Endothelial cell of umbilical vein (primary cell): ENCODE data around the gene ZDHHC9. TPM values are rescaled to one million over a fixed set of nuclear protein-coding genes. Genes with fewer than 3 reads are reported as not detected.

Experiments
- BruUV-seq: library from RNA; stranded (reverse); fragments of 400-500 nt; replicated peaks from 2 replicates; lab custom pipeline; 2021; lab: Mats Ljungman, UMichigan
- CTCF ChIA-PET: fragments of 300-600, 350-600 bp; sonication (Branson Sonifier 250); formaldehyde crosslinking; loops from one replicate; lab custom pipeline; 2021; ENCODE audit warnings: antibody characterized with exemption, inconsistent platforms; lab: Charles Lee
- POLR2A ChIA-PET: fragments of 300-600, 350-600 bp; sonication (Branson Sonifier 250); formaldehyde crosslinking; loops from one replicate; lab custom pipeline; 2021; ENCODE audit warnings: antibody characterized with exemption, inconsistent platforms; lab: Charles Lee
- DNase-seq: peaks from one replicate; pipeline ENCODE4 v3.0.0-alpha.2; 2011; ENCODE audit warnings: low read depth, low spot score
- FAIRE-seq: peaks from 2 replicates; lab custom pipeline; 2011; peaks lifted over from hg19 to GRCh38; lab: Jason Lieb, UNC
- H2AFZ ChIP-seq: 2 replicates; pipeline ENCODE4 v1.6.0; 2012; ENCODE audit warnings: low read depth, low read length, control low read depth, inconsistent platforms
- H3K27ac ChIP-seq: 2 replicates; pipeline ENCODE4 v1.5.1; 2011; ENCODE audit warnings: low read depth, mild to moderate bottlenecking, control low read depth, low read length, moderate library complexity; ENCODE audit not compliant: insufficient read depth
- H3K27me3 ChIP-seq, 2 experiments: 2 replicates each; pipeline versions ENCODE4 v1.6.0 to v1.6.1; 2011; ENCODE audit warnings: low read length in 2 of 2, mixed read lengths in 1 of 2; ENCODE audit not compliant: control insufficient read depth in 2 of 2, insufficient read depth in 2 of 2
- H3K36me3 ChIP-seq, 2 experiments: 2 replicates in 1 of 2; 3 replicates in 1 of 2; pipeline ENCODE4 v1.5.1; 2011; ENCODE audit warnings: low read length in 2 of 2, mild to moderate bottlenecking in 1 of 2, moderate library complexity in 1 of 2; ENCODE audit not compliant: control insufficient read depth in 2 of 2, insufficient read depth in 2 of 2; ENCODE audit errors: extremely low read depth in 1 of 2
- H3K4me1 ChIP-seq: 3 replicates; pipeline ENCODE4 v1.5.1; 2011; ENCODE audit warnings: mild to moderate bottlenecking, low read length; ENCODE audit not compliant: control insufficient read depth, insufficient read depth; ENCODE audit errors: extremely low read depth
- H3K4me2 ChIP-seq: 2 replicates; pipeline ENCODE4 v1.6.1; 2011; ENCODE audit warnings: low read length, control low read depth, mixed read lengths; ENCODE audit not compliant: insufficient read depth
- H3K4me3 ChIP-seq, 3 experiments: fragments of 200-600 bp in 1 of 3; sonication (generic), shearing (Covaris generic) in 1 of 3; replicated peaks in 1 of 3; 2 replicates each; pipeline ENCODE4 v1.5.1; 2011 to 2016; ENCODE audit warnings: control low read depth in 3 of 3, low read length in 3 of 3, mild to moderate bottlenecking in 2 of 3, inconsistent platforms in 1 of 3, low read depth in 1 of 3, moderate library complexity in 1 of 3; ENCODE audit not compliant: insufficient read depth in 1 of 3
- H3K79me2 ChIP-seq: 2 replicates; pipeline ENCODE4 v1.6.0; 2012; ENCODE audit warnings: low read length, inconsistent platforms; ENCODE audit not compliant: control insufficient read depth, insufficient read depth
- H3K9ac ChIP-seq: replicated peaks from 2 replicates; pipeline ENCODE3; 2011; ENCODE audit warnings: low read length, control low read depth; ENCODE audit not compliant: insufficient read depth; ENCODE audit errors: extremely low read depth
- H3K9me1 ChIP-seq: replicated peaks from 3 replicates; pipeline ENCODE4 v1.6.0; 2011; ENCODE audit warnings: mild to moderate bottlenecking, low read length; ENCODE audit not compliant: control insufficient read depth, insufficient read depth; ENCODE audit errors: extremely low read depth
- H3K9me3 ChIP-seq: replicated peaks from 2 replicates; pipeline ENCODE4 v1.5.1; 2012; ENCODE audit warnings: low read length, inconsistent platforms; ENCODE audit not compliant: control insufficient read depth, insufficient read depth
- H4K20me1 ChIP-seq: replicated peaks from 2 replicates; pipeline ENCODE3; 2011; ENCODE audit warnings: mild to moderate bottlenecking, low read length; ENCODE audit not compliant: control insufficient read depth, insufficient read depth; ENCODE audit errors: extremely low read depth
- EZH2 ChIP-seq: IDR thresholded peaks from 2 replicates; pipeline ENCODE4 v1.6.1; 2012; ENCODE audit warnings: borderline replicate concordance, low read depth, mild to moderate bottlenecking, moderate library complexity, low read length, inconsistent platforms; ENCODE audit not compliant: severe bottlenecking
- FOS ChIP-seq: IDR thresholded peaks from 2 replicates; pipeline ENCODE4 v1.6.1; 2011; ENCODE audit warnings: mild to moderate bottlenecking, low read length, moderate library complexity, borderline replicate concordance; ENCODE audit not compliant: insufficient read depth
- GATA2 ChIP-seq: IDR thresholded peaks from 2 replicates; pipeline ENCODE4 v1.7.0; 2011; ENCODE audit warnings: low read depth, mild to moderate bottlenecking, moderate library complexity, mixed read lengths, low read length; ENCODE audit not compliant: insufficient read length, insufficient read depth
- JUN ChIP-seq: IDR thresholded peaks from 2 replicates; pipeline ENCODE4 v1.6.1; 2011; ENCODE audit warnings: borderline replicate concordance, low read depth; ENCODE audit not compliant: insufficient read length, insufficient read depth
- MYC ChIP-seq: IDR thresholded peaks from one replicate; pipeline ENCODE4 v1.6.1; 2011; ENCODE audit warnings: mild to moderate bottlenecking, low read depth, low read length
- POLR2A ChIP-seq: IDR thresholded peaks from 2 replicates; pipeline ENCODE4 v1.6.1; 2012; ENCODE audit warnings: low read depth, mild to moderate bottlenecking, control low read depth, low read length
- POLR2AphosphoS5 ChIP-seq: IDR thresholded peaks from 2 replicates; pipeline ENCODE4 v1.6.1; 2012; ENCODE audit warnings: low read depth, mild to moderate bottlenecking, control low read depth, low read length, moderate library complexity; ENCODE audit not compliant: insufficient read depth
- dilution Hi-C: fragments of 300-500 bp; cut with MboI; formaldehyde crosslinking; loops from one replicate; pipeline ENCODE4 v1.15.0; 2019; ENCODE audit warnings: low sequenced_read_pairs; ENCODE audit not compliant: extremely low pct_ligation_motif_present
- intact Hi-C: fragments of 100-400 bp; cut with micrococcal nuclease; formaldehyde crosslinking; loops from one replicate; pipeline ENCODE4 v1.10.0; 2022
- polyA plus RNA-seq, 4 experiments: library from polyadenylated mRNA; depleted of rRNA in 3 of 4; stranded (reverse) in 3 of 4; unstranded in 1 of 4; fragments of >200 nt; gene quantifications; 2 replicates each; pipeline versions ENCODE4 v1.2.1 to v1.2.3, GENCODE V29; 2011 to 2012; ENCODE audit warnings: missing spikeins in 1 of 4
- total RNA-seq: library from RNA; stranded (reverse); gene quantifications from 2 replicates; pipeline ENCODE4 v1.2.3, GENCODE V29; 2021
- TF ChIP-seq, protein P1 (sequence below): IDR thresholded peaks from 2 replicates; pipeline ENCODE4 v1.6.1; 2011; ENCODE audit not compliant: insufficient read depth, insufficient read length
- TF ChIP-seq, protein P2 (sequence below), 2 donors: IDR thresholded peaks; 1 replicate in 1 of 2; 2 replicates in 1 of 2; pipeline ENCODE4 v1.5.1; 2011; ENCODE audit warnings: low read length in 2 of 2, mild to moderate bottlenecking in 2 of 2, moderate library complexity in 2 of 2, control low read depth in 1 of 2, inconsistent platforms in 1 of 2, low read depth in 1 of 2; ENCODE audit not compliant: insufficient read depth in 1 of 2; ENCODE audit errors: extremely low read depth in 1 of 2

ZDHHC9 gene
- total and polyA plus RNA-seq, 2 donors (not counting 3 experiments of a cell fraction or from before 2014, with no cell fraction given), result 27.4 to 33.6 TPM

DNA sequence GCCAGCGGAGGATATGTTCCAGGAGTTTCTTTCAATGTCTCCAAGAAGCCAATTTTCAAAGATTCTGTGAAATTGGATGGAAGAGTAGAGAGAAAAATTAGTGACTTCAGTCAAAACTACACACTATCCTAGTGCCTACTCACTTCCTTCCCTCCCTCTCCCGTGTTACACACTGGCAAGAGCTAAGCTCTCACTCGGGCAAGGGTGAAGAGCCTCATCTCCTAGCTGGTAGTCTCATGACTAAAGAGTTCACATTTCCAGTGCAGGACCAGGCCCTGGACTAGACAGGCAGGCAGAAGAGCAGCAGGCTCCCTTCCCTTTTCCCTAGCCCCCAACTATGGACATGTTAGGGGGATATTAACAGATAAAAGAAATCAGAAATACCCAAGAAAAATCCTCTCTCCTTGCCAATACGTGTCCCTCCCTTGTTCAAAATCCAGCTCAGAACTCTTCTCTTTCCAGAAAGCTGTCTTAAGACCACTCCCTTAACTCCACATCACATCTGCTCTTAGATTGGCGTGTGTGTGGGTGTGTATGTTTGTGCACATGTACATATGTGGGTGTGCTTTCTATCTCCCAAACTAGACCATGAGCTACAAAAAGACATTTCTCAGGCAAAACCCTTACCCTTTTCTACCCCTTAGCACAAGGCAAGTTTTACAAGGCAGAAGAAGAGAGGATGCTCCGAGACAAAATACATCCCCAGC, 29.9 kb downstream of the ZDHHC9 start:
- dilution Hi-C loops (no loop called here), intact Hi-C loops (no loop called here)
- Histone ChIP-seq H3K4me1 (no peaks in the 10 kb centered on the region), H3K4me2 (no peak overlapping the region), H3K9me3 (no peaks in the 10 kb centered on the region), H4K20me1 (no peaks in the 10 kb centered on the region), H2AFZ (no peak overlapping the region), H3K9me1 (no peaks in the 10 kb centered on the region), H3K36me3 (peaks cover 4% of the 10 kb centered on the region in 2 experiments), H3K4me3 (no peak overlapping the region), H3K27ac (no peak overlapping the region), H3K79me2 (no peaks in the 10 kb centered on the region), H3K27me3 (no peaks in the 10 kb centered on the region), H3K9ac (no peak overlapping the region)
- CTCF ChIA-PET, result interaction anchor here (1.3 to 1.7 kb wide), 2 partner anchors 9 to 92 kb away, joined by 4 to 7 read pairs; partner anchors contain the start of gene UTP14A
- FAIRE-seq, result no peak
- no peak for TF ChIP-seq POLR2AphosphoS5
- no peak for TF ChIP-seq GATA2
- TF ChIP-seq FOS, result no peak
- no peak for TF ChIP-seq JUN
- no peak for TF ChIP-seq POLR2A
- TF ChIP-seq, protein P1, sequence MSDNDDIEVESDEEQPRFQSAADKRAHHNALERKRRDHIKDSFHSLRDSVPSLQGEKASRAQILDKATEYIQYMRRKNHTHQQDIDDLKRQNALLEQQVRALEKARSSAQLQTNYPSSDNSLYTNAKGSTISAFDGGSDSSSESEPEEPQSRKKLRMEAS, result no peak
- no peak for TF ChIP-seq MYC
- TF ChIP-seq EZH2, result no peak
- TF ChIP-seq, protein P2, sequence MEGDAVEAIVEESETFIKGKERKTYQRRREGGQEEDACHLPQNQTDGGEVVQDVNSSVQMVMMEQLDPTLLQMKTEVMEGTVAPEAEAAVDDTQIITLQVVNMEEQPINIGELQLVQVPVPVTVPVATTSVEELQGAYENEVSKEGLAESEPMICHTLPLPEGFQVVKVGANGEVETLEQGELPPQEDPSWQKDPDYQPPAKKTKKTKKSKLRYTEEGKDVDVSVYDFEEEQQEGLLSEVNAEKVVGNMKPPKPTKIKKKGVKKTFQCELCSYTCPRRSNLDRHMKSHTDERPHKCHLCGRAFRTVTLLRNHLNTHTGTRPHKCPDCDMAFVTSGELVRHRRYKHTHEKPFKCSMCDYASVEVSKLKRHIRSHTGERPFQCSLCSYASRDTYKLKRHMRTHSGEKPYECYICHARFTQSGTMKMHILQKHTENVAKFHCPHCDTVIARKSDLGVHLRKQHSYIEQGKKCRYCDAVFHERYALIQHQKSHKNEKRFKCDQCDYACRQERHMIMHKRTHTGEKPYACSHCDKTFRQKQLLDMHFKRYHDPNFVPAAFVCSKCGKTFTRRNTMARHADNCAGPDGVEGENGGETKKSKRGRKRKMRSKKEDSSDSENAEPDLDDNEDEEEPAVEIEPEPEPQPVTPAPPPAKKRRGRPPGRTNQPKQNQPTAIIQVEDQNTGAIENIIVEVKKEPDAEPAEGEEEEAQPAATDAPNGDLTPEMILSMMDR (IDR thresholded peaks at IDR 0.05; ENCODE audit: extremely low read depth in 1 of 2, insufficient read depth in 1 of 2, low read depth in 1 of 2, low read length in 2 of 2), result no peak
- no peak for DNase-seq
- BruUV-seq, result no TSS peak
- POLR2A ChIA-PET, result no interaction called here
